ENCODE results near the gene GPR78.
"Not testable (repeated sequence)": the region's sequence is repeated elsewhere in the genome, so short reads cannot be mapped to it uniquely, and the experiment has no call there.

The GPR78 gene

DNA sequence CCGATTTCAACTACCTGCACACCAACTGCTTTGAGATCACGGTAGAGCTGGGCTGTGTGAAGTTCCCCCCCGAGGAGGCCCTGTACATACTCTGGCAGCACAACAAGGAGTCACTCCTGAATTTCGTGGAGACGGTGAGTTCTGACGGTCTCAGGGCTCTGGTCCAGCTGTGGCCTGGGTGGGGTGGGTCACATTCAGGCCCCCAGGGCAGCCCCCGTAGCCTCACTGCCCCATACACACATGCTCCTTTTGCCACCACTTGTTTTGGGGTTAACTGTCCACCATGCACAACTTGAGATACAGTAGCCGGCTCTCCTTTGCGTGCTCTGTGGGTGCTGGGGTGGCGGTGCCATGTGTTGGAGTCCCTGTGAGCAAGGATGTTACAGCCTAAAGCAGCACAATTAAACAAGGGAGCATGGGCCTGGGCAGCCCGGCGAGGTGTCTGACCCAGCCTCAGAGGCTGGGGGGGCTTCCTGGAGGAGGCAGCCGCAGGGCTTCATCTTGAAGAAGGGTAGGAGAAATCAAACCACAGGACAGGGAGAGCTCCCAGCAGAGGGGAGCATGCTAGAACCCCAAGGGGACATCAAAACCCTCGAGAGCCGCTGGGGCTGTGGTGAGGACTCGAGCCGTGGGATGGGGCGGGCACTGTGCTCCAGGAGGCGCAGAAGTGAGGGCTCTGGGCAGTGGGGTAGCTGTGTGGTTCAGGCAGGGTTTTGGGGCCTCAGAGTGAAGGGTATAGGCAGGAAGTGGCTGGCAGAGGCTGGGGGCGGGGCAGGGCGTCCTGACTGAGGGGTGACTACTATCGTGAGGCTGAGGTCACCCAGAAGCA, 34.4 kb downstream of the GPR78 start:
- DNase-seq (ENCODE audit: extremely low read depth in 1 of 2, low read depth in 1 of 2), result no peak

DNA sequence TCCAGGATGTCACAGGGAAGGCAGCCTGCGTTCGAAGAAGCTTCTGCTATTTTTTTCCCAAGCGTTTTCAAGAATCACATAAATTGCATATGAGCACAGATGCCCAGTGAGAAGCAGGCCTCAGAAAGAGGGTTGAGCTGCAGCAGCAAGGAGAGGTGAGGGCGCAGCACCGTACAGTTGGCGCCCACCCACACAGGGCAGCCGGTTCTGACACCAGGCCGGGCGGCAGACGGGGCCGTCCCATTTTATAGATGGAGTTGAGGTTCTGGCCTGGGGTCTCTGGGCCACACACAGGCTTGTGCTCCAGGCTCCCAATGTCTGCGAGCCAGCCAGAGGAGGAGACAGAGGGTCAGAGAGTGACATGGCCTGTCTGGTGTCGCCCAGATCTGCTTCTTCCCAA, 35.2 kb downstream of the GPR78 start:
- no peak for DNase-seq (ENCODE audit: extremely low read depth in 1 of 2, low read depth in 1 of 2)

DNA sequence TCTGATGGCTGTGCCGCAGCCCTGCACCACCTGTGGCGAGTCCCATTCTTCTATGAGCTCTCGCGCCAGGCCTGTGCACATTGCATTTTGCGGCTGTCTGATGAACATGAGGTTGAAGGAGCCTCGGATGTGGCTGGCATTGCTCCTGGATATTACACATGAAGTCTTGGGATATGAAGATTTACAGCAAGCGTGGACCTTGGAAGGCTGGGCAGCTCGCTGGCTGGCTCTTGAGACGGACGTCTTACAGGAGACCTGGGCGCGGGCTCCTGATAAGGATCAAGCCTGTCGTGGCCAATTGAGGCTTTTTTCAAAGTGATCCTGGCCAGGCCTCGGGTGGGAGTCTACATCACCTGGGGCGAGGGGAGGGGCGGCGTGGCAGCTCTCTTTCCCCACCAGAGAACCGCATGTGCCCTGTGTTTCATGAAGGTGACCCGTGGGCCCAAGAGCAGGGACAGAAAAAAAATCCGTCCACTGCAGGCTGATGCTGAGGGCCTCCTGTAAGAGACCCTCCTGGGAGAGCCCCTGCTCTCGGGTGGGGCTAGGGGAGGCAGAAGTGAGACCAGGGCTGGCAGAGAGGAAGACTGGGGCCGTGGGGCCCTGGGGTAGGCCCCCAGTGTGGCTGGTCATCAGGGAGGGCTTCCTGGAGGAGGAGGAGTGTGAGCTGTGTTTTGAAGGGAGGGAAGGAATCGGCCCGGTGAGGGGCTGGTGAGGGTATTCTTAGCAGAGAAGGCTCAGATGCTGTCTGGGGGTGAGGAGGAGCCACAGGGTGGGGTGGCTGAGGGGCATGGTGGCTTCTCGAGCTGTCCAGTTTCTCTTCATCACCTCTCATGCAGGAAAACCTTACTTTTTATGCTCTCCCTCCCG, 36.0 kb downstream of the GPR78 start:
- no peak for DNase-seq (ENCODE audit: extremely low read depth in 1 of 2, low read depth in 1 of 2)

DNA sequence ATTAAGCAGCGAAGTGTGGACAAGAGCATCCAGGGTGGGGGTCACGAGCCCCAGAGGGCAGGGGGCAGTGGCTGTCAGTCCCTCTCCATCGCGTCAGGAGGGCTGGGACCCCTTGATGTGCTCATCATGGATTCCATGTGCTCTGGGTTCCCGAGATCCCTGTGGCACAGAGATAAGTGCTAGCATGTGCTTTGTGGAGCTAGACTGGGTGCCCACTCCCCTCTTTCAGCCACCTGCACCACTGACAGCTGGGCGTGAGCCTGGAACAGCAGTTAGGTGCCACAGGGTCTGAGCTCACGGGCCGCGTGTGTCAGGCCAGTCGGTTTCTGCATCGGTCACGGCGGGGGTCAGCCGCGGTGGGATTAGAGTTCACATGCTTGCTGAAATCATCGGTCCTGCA, 36.6 kb downstream of the GPR78 start:
- no peak for DNase-seq (ENCODE audit: extremely low read depth in 1 of 2, low read depth in 1 of 2)

DNA sequence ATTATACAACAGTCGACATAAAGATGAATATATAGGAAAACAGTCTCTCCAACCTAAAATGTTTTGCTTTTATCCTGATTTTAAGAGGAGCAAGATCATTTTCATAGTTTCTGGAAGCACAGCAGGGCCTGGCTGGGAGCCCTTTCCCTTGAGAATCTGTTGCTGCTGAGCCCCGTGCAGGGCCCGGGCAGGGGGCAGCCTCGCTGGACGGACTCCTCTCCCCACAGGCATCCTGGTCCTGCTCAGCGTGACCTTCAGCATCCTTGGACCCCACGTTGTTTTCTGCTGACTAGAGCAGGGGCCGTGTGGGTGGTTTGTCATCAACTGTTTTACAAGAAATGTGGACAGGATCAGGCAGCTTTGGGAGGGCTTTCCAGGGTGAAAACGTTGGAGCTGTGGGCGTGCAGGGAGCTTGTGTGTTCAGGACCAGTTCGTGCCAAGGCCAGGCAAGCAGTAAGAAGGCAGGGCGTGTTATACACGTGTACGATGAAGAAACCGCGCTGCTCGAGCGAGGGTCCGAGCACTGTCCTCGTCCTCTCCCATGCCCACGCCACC, 37.4 kb downstream of the GPR78 start:
- DNase-seq (ENCODE audit: extremely low read depth in 1 of 2, low read depth in 1 of 2), result no peak

DNA sequence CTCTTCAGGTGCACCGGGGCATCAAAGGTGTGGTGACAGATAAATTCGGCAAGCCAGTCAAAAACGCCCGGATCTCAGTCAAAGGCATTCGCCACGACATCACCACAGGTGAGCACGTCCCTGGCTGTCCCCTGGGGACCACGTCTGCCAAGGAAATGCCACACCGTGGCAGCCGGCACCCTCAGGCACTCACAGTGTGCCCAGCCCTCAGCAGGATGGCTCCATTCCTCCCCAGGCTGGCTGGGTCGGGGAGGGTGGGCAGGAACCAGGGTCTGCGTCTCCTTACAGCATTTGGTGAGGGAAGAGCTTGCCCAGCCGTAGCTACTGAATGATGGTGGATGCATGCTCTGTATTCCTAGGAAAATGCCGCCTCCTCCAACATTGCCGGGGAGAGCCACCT, 38.2 kb downstream of the GPR78 start:
- no peak for DNase-seq (ENCODE audit: extremely low read depth in 1 of 2, low read depth in 1 of 2)

DNA sequence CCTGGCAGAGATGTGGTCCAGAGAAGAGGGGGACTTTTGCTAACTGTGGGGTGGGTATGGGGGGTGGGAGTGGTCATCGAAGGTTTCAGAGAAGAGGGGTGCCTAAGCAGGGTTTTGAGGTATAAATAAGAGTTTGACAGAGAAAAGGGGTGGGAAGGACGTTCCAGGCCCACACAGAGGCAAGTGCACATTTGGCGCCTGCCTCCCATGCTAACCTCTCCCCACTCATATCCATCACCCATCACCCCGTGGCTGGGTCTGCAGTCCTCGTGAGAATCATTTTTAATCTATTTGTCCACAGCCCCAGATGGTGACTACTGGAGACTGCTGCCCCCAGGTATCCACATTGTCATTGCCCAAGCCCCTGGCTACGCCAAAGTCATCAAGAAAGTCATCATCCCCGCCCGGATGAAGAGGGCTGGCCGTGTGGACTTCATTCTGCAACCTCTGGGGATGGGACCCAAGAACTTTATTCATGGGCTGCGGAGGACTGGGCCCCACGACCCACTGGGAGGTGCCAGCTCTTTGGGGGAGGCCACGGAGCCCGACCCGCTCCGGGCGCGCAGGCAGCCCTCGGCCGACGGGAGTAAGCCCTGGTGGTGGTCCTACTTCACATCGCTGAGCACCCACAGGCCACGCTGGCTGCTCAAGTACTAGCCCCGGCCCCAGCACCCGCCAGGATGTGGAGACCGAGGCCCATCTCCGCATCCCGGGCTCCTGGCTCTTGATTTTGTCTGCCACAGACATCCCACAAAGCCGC, 38.9 kb downstream of the GPR78 start:
- DNase-seq (ENCODE audit: extremely low read depth in 1 of 2, low read depth in 1 of 2), result no peak

DNA sequence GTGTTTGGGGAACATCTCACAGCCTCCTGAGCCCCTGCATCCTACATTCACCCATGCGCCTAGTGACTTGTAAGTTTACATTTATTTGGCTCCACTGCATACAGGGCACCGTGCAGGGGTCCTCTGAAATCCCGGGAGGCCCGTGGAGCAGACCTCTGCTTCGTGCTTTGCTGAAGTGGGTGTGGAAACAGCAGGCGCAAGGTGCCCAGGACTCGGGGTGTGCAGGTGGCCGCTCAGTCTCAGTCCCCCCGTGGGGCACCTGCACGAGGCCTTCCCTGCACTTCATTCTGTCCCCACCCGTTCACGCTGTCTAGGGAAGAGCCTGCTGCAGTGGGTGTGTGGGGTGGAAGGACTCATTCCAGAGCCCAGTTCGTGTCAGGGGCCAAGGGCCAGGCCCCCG, 40.9 kb downstream of the GPR78 start:
- DNase-seq (ENCODE audit: extremely low read depth in 1 of 2, low read depth in 1 of 2), result not testable (repeated sequence)

DNA sequence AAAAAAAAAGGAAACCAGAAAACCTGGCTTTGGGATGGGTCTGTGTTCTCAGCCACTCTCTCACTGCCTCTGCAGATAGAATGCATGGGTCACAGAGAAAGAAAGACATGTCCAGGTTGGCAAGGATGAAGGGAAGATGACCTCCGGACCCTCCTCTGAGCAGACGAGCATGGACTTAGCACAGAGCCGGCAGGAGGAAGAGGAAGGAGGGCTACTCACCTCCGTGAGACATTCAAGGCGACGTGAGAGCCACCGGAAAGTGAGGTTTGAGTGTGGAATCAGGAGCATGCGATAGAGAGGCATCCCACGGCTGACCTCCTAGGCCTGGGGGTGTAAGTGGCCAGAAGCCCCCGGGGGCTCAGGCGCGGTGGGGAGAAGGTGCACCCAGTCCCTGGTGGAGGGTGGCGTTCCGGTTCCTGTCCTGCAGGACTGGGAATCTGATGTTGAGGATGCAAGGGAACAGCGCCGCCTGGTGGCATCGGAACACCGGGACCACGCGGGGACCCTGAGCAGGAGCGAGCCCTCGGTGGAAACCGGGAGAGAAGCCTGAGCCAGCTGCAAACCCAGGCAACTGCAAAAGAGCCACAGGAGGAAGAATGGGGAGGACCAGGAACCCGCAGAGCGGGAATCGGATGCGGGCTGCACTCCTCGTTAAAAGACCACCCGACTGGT, 44.5 kb downstream of the GPR78 start:
- not testable (repeated sequence) for DNase-seq (ENCODE audit: extremely low read depth in 1 of 2, low read depth in 1 of 2)

DNA sequence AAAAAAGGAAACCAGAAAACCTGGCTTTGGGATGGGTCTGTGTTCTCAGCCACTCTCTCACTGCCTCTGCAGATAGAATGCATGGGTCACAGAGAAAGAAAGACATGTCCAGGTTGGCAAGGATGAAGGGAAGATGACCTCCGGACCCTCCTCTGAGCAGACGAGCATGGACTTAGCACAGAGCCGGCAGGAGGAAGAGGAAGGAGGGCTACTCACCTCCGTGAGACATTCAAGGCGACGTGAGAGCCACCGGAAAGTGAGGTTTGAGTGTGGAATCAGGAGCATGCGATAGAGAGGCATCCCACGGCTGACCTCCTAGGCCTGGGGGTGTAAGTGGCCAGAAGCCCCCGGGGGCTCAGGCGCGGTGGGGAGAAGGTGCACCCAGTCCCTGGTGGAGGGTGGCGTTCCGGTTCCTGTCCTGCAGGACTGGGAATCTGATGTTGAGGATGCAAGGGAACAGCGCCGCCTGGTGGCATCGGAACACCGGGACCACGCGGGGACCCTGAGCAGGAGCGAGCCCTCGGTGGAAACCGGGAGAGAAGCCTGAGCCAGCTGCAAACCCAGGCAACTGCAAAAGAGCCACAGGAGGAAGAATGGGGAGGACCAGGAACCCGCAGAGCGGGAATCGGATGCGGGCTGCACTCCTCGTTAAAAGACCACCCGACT, 50.2 kb downstream of the GPR78 start:
- DNase-seq (ENCODE audit: extremely low read depth in 1 of 2, low read depth in 1 of 2), result not testable (repeated sequence)

DNA sequence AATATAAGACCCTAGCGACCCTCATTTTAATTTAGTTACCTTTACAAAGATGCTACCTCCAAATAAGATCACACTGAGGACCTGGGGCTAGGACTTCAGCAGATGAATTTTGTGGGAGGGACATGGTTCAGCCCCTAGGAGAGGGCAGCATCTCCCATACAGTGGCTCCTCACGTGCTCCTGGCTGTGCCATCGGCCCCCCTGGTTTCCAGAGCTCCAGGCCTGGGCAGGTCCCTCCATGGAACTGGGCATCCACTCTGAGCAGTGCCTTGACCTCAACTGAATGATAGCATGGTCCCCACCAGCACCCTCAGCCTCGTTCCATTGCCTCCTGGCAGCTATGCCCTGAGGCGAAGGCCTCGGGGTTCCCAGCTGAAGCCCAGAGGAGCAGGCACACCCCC, 51.7 kb downstream of the GPR78 start:
- DNase-seq (ENCODE audit: extremely low read depth in 1 of 2, low read depth in 1 of 2), result not testable (repeated sequence)

DNA sequence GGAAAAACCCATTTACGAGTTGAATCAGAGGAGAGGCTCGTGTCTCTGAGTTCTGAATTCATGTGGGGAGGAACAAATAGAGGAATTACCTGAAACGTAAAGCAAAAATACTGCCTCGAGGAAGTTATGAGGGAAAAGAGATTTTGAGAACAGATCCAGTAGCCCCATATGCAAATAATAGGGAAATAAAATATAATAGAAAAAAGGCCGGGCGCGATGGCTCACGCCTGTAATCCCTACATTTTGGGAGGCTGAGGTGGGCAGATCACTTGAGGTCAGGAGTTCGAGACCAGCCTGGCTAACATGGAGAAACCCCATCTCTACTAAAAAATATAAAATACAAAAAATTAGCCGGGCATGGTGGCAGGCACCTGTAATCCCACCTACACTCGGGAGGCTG, 54.6 kb downstream of the GPR78 start:
- not testable (repeated sequence) for DNase-seq (ENCODE audit: extremely low read depth in 1 of 2, low read depth in 1 of 2)

DNA sequence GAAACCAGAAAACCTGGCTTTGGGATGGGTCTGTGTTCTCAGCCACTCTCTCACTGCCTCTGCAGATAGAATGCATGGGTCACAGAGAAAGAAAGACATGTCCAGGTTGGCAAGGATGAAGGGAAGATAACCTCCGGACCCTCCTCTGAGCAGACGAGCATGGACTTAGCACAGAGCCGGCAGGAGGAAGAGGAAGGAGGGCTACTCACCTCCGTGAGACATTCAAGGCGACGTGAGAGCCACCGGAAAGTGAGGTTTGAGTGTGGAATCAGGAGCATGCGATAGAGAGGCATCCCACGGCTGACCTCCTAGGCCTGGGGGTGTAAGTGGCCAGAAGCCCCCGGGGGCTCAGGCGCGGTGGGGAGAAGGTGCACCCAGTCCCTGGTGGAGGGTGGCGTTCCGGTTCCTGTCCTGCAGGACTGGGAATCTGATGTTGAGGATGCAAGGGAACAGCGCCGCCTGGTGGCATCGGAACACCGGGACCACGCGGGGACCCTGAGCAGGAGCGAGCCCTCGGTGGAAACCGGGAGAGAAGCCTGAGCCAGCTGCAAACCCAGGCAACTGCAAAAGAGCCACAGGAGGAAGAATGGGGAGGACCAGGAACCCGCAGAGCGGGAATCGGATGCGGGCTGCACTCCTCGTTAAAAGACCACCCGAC, 55.8 kb downstream of the GPR78 start:
- not testable (repeated sequence) for DNase-seq (ENCODE audit: extremely low read depth in 1 of 2, low read depth in 1 of 2)

Data from stimulated activated CD8-positive, alpha-beta memory T cell treated with anti-CD3 and anti-CD28 coated beads, Interleukin-7, amount 100 ng/mL, for 48 hours (primary cell).